A549 (cell line): Measurements from ENCODE around the gene PMIS2. TPM values are rescaled to one million over a fixed set of nuclear protein-coding genes. Genes with fewer than 3 reads are reported as not detected.

Experiments used
- ATAC-seq, 2 experiments: fragments of 200-7000 bp in 1 of 2; fragments of >200 bp in 1 of 2; cut with Nextera tagmentation in 1 of 2; cut with Tn5 transposase in 1 of 2; 3 replicates each; pipeline versions ENCODE4 v1.8.0 to v1.9.1; 2018 to 2020; ENCODE audit warnings: mild to moderate bottlenecking in 1 of 2, moderate library complexity in 1 of 2
- CTCF ChIA-PET: fragments of 300-600 bp; sonication (Branson Sonifier 250); formaldehyde crosslinking; extraction: SDS; loops from one replicate; lab custom pipeline; 2021; ENCODE audit warnings: antibody characterized with exemption, inconsistent platforms; lab: Yijun Ruan, JAX
- POLR2A ChIA-PET: fragments of 350-600 bp; formaldehyde crosslinking; extraction: SDS; loops from one replicate; lab custom pipeline; 2021; ENCODE audit warnings: antibody characterized with exemption, inconsistent platforms; lab: Yijun Ruan, JAX
- DNase-seq, 2 experiments: peaks; one replicate each; pipeline versions ENCODE4 v3.0.0 to v3.0.0-alpha.2; 2011 to 2016; ENCODE audit warnings: low read depth in 1 of 2, low spot score in 1 of 2
- FAIRE-seq: peaks from 2 replicates; lab custom pipeline; 2011; peaks lifted over from hg19 to GRCh38; lab: Jason Lieb, UNC
- H3K27ac ChIP-seq, 2 experiments: fragments of >200 bp; sonication (Bioruptor Twin); formaldehyde crosslinking; 3 replicates each; pipeline ENCODE4 v1.5.1; 2016 to 2017
- H3K4me1 ChIP-seq: fragments of >200 bp; sonication (Bioruptor Twin); formaldehyde crosslinking; 3 replicates; pipeline ENCODE4 v1.6.1; 2016
- H3K4me2 ChIP-seq: fragments of >200 bp; sonication (Bioruptor Twin); formaldehyde crosslinking; 3 replicates; pipeline ENCODE4 v1.6.1; 2016
- H3K4me3 ChIP-seq: fragments of >200 bp; sonication (Bioruptor Twin); formaldehyde crosslinking; 3 replicates; pipeline ENCODE4 v1.5.1; 2016
- H3K9me3 ChIP-seq: fragments of >200 bp; sonication (Bioruptor Twin); formaldehyde crosslinking; 3 replicates; pipeline ENCODE4 v1.6.1; 2016
- CEBPB ChIP-seq, 2 experiments: fragments of >200 bp in 1 of 2; sonication (Bioruptor Twin) in 1 of 2; formaldehyde crosslinking in 1 of 2; IDR thresholded peaks; 2 replicates each; pipeline ENCODE4 v1.6.1; 2012 to 2016
- EHF ChIP-seq: fragments of 250-450 bp; sonication (Bioruptor Pico); IDR thresholded peaks from 2 replicates; pipeline ENCODE4 v1.5.0; 2020; ENCODE audit warnings: mild to moderate bottlenecking
- ELK1 ChIP-seq: fragments of 150-350 bp; IDR thresholded peaks from 2 replicates; pipeline ENCODE4 v1.6.1; 2014; ENCODE audit warnings: low read depth, mild to moderate bottlenecking, low read length
- FOSB ChIP-seq: fragments of 250-450 bp; sonication (Bioruptor Pico); IDR thresholded peaks from 2 replicates; pipeline ENCODE4 v1.5.0; 2020; ENCODE audit warnings: mild to moderate bottlenecking, moderate library complexity
- FOSL2 ChIP-seq, 2 experiments: fragments of 450-650 bp in 1 of 2; fragments of >200 bp in 1 of 2; sonication (Bioruptor Twin) in 1 of 2; formaldehyde crosslinking; IDR thresholded peaks; 2 replicates each; pipeline versions ENCODE4 v1.5.0 to v1.6.1; 2016 to 2020; ENCODE audit warnings: mild to moderate bottlenecking in 1 of 2, moderate library complexity in 1 of 2
- HOXA7 ChIP-seq: fragments of 250-450 bp; sonication (Bioruptor Pico); IDR thresholded peaks from 2 replicates; pipeline ENCODE4 v1.5.0; 2020; ENCODE audit warnings: mild to moderate bottlenecking, moderate library complexity
- MAFK ChIP-seq: fragments of 450-650 bp; IDR thresholded peaks from 2 replicates; pipeline ENCODE4 v1.6.1; 2014; ENCODE audit not compliant: partially characterized antibody
- NFE2L2 ChIP-seq: fragments of 150-350 bp; conservative IDR thresholded peaks from 2 replicates; pipeline ENCODE4 v1.6.1; 2014; ENCODE audit warnings: low read length
- NPAS2 ChIP-seq: fragments of 250-450 bp; sonication (Bioruptor Pico); IDR thresholded peaks from 2 replicates; pipeline ENCODE4 v1.8.0; 2022; ENCODE audit warnings: mild to moderate bottlenecking, moderate library complexity, borderline replicate concordance
- POLR2AphosphoS2 ChIP-seq: conservative IDR thresholded peaks from 2 replicates; pipeline ENCODE4 v1.6.1; 2012; ENCODE audit warnings: low read length, improper control_type of control experiment, inconsistent platforms
- RFX5 ChIP-seq: fragments of 450-650 bp; IDR thresholded peaks from 2 replicates; pipeline ENCODE4 v1.7.1; 2014; ENCODE audit warnings: antibody characterized with exemption, mild to moderate bottlenecking, moderate library complexity
- ZC3H11A ChIP-seq: fragments of 450-650 bp; IDR thresholded peaks from 2 replicates; pipeline ENCODE4 v1.6.1; 2014; ENCODE audit warnings: antibody characterized with exemption, mild to moderate bottlenecking
- ZFP36 ChIP-seq: fragments of 450-650 bp; IDR thresholded peaks from 2 replicates; pipeline ENCODE4 v1.6.1; 2014; ENCODE audit warnings: borderline replicate concordance; ENCODE audit not compliant: partially characterized antibody
- WGBS: methylation state at CpG from one replicate; pipeline ENCODE4 v1.1.6; 2017; ENCODE audit errors: missing lambda C conversion rate; 5-methylcytosine and 5-hydroxymethylcytosine counted together
- polyA plus RNA-seq, 4 experiments: library from polyadenylated mRNA; depleted of rRNA in 3 of 4; stranded (reverse); fragments of >200 nt; fragmentation: RNase III in 1 of 4; extraction: RNeasy Plus Mini Kit Qiagen cat#74134 plus additional on column Dnase treatment in 1 of 4; gene quantifications; 2 replicates in 3 of 4; 3 replicates in 1 of 4; pipeline ENCODE4 v1.2.3, GENCODE V29; 2011 to 2017
- TF ChIP-seq, protein P1 (sequence below): fragments of 200-600 bp; sonication (generic); IDR thresholded peaks from 2 replicates; pipeline ENCODE4 v1.6.1; 2016; ENCODE audit warnings: antibody characterized with exemption, mild to moderate bottlenecking, moderate library complexity
- TF ChIP-seq, protein P2 (sequence below): fragments of 250-450 bp; sonication (Bioruptor Pico); IDR thresholded peaks from 2 replicates; pipeline ENCODE4 v1.5.0; 2020; ENCODE audit warnings: low read depth, mild to moderate bottlenecking, moderate library complexity
- TF ChIP-seq, protein P3 (sequence below): fragments of >200 bp; sonication (Bioruptor Twin); formaldehyde crosslinking; IDR thresholded peaks from 3 replicates; pipeline ENCODE4 v1.5.1; 2016

The PMIS2 gene
- polyA plus RNA-seq, 2 of the 4 experiments (the other 2 are of a cell fraction): not detected

DNA sequence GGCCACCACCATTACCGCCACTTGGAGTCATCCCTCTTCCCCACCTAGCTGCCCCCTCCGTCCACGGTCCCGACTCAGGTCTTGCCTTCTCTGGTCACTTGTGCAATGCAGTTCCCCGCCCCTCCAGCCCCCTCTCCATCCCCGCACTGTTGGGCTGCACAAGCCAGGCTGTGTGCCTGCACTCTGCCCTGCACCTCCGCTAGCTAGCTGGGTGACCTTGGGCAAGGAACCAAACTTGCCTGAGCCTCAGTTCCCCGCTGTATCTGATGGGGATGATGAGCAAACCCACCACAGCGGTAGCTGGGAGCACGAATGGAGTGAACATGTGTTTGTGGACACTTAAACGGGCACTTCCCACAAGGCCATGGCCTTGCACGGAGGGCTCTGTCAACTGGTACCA, 46.1 kb upstream of the PMIS2 start:
- CTCF ChIA-PET: interaction anchor here (1.0 to 4.6 kb wide), 4 partner anchors 9 to 187 kb away, joined by 3 to 31 read pairs (median 5); no protein-coding TSS in a partner anchor
- ATAC-seq: no peak
- peaks cover 5% of the 10 kb centered on the region; the same call in 2 of the 3 replicates for H3K4me1 ChIP-seq

GRCh38 chr19:35540356-35540927, 45.5 kb upstream of the PMIS2 start:
- Histone ChIP-seq H3K4me1 (peaks cover 5% of the 10 kb centered on the region; the same call in 2 of the 3 replicates), H3K9me3 (no peaks in the 10 kb centered on the region), H3K27ac (no peak overlapping the region), H3K4me2 (no peak overlapping the region), H3K4me3 (no peak overlapping the region)
- ChIA-PET CTCF (interaction anchor here (1.0 to 4.6 kb wide), 5 partner anchors 9 to 30 kb away, joined by 3 to 31 read pairs (median 6); no protein-coding TSS in a partner anchor), POLR2A (interaction anchor here (0.6 to 1.0 kb wide), 2 partner anchors 11 to 27 kb away, joined by 3 to 4 read pairs; partner anchors contain the start of gene DMKN)
- DNase-seq (no peak), ATAC-seq (no peak), FAIRE-seq (no peak)
- 86% methylated on average over 7 of the region's 7 CpGs for WGBS
- TF ChIP-seq, protein P1, sequence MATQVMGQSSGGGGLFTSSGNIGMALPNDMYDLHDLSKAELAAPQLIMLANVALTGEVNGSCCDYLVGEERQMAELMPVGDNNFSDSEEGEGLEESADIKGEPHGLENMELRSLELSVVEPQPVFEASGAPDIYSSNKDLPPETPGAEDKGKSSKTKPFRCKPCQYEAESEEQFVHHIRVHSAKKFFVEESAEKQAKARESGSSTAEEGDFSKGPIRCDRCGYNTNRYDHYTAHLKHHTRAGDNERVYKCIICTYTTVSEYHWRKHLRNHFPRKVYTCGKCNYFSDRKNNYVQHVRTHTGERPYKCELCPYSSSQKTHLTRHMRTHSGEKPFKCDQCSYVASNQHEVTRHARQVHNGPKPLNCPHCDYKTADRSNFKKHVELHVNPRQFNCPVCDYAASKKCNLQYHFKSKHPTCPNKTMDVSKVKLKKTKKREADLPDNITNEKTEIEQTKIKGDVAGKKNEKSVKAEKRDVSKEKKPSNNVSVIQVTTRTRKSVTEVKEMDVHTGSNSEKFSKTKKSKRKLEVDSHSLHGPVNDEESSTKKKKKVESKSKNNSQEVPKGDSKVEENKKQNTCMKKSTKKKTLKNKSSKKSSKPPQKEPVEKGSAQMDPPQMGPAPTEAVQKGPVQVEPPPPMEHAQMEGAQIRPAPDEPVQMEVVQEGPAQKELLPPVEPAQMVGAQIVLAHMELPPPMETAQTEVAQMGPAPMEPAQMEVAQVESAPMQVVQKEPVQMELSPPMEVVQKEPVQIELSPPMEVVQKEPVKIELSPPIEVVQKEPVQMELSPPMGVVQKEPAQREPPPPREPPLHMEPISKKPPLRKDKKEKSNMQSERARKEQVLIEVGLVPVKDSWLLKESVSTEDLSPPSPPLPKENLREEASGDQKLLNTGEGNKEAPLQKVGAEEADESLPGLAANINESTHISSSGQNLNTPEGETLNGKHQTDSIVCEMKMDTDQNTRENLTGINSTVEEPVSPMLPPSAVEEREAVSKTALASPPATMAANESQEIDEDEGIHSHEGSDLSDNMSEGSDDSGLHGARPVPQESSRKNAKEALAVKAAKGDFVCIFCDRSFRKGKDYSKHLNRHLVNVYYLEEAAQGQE: no peak
- TF ChIP-seq ELK1 (no peak), HOXA7 (CRISPR knock-in tag) (no peak), NPAS2 (no peak), CEBPB (IDR thresholded peaks at IDR 0.05) (no peak), FOSL2 (IDR thresholded peaks at IDR 0.05) (no peak), FOSL2 (CRISPR knock-in tag; IDR thresholded peaks at IDR 0.05) (no peak), POLR2AphosphoS2 (no peak), FOSB (CRISPR knock-in tag) (no peak), ZFP36 (no peak), RFX5 (no peak)
- TF ChIP-seq, protein P2, sequence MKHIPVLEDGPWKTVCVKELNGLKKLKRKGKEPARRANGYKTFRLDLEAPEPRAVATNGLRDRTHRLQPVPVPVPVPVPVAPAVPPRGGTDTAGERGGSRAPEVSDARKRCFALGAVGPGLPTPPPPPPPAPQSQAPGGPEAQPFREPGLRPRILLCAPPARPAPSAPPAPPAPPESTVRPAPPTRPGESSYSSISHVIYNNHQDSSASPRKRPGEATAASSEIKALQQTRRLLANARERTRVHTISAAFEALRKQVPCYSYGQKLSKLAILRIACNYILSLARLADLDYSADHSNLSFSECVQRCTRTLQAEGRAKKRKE (CRISPR knock-in tag): no peak
- TF ChIP-seq, all 56 proteins: peak for 0

More for the DNA sequence above, 46.1 kb upstream of the PMIS2 start:
- DNase-seq: no peak
- Histone ChIP-seq H3K4me3 (no peak overlapping the region), H3K9me3 (no peaks in the 10 kb centered on the region), H3K27ac (no peak overlapping the region), H3K4me2 (no peak overlapping the region)
- FAIRE-seq: no peak
- WGBS: 91% methylated on average over 12 of the region's 12 CpGs
- POLR2A ChIA-PET: interaction anchor here (1.0 to 1.3 kb wide), 2 partner anchors 11 to 29 kb away, joined by 3 read pairs; no protein-coding TSS in a partner anchor
- TF ChIP-seq NPAS2: no peak
- no peak for TF ChIP-seq MAFK
- TF ChIP-seq HOXA7 (CRISPR knock-in tag): no peak
- TF ChIP-seq, protein P3, sequence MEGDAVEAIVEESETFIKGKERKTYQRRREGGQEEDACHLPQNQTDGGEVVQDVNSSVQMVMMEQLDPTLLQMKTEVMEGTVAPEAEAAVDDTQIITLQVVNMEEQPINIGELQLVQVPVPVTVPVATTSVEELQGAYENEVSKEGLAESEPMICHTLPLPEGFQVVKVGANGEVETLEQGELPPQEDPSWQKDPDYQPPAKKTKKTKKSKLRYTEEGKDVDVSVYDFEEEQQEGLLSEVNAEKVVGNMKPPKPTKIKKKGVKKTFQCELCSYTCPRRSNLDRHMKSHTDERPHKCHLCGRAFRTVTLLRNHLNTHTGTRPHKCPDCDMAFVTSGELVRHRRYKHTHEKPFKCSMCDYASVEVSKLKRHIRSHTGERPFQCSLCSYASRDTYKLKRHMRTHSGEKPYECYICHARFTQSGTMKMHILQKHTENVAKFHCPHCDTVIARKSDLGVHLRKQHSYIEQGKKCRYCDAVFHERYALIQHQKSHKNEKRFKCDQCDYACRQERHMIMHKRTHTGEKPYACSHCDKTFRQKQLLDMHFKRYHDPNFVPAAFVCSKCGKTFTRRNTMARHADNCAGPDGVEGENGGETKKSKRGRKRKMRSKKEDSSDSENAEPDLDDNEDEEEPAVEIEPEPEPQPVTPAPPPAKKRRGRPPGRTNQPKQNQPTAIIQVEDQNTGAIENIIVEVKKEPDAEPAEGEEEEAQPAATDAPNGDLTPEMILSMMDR: no peak
- TF ChIP-seq EHF (CRISPR knock-in tag): no peak
- TF ChIP-seq NFE2L2: no peak
- TF ChIP-seq ZC3H11A: no peak
